H9 (cell line): ENCODE data around the gene EEF2K. TPM values are rescaled to one million over a fixed set of nuclear protein-coding genes. Genes with fewer than 3 reads are reported as not detected.

ENCODE experiments used
- DNase-seq: peaks from one replicate; pipeline ENCODE4 v3.0.0-alpha.2; 2017
- H2AFZ ChIP-seq: one replicate; pipeline ENCODE4 v1.6.1; 2013; ENCODE audit warnings: mild to moderate bottlenecking, low read length, control low read depth, moderate library complexity
- H2AK5ac ChIP-seq: 2 replicates; pipeline ENCODE4 v1.6.1; 2013; ENCODE audit warnings: low read length, control low read depth, mixed read lengths; ENCODE audit not compliant: insufficient read length
- H2BK120ac ChIP-seq: one replicate; pipeline ENCODE4 v1.6.1; 2013; ENCODE audit warnings: low read depth, mild to moderate bottlenecking, low read length, control low read depth, inconsistent platforms; ENCODE audit not compliant: poor library complexity, severe bottlenecking
- H2BK12ac ChIP-seq: 2 replicates; pipeline ENCODE4 v1.6.1; 2013; ENCODE audit warnings: low read length, control low read depth, mixed read lengths, low read depth; ENCODE audit not compliant: insufficient read length
- H2BK15ac ChIP-seq: 2 replicates; pipeline ENCODE4 v1.6.1; 2013; ENCODE audit warnings: low read depth, low read length, control low read depth
- H2BK20ac ChIP-seq: one replicate; pipeline ENCODE4 v1.6.1; 2013; ENCODE audit warnings: low read depth, mild to moderate bottlenecking, low read length, control low read depth, inconsistent platforms; ENCODE audit not compliant: poor library complexity, severe bottlenecking
- H2BK5ac ChIP-seq: 2 replicates; pipeline ENCODE4 v1.6.1; 2013; ENCODE audit warnings: low read length, control low read depth, mixed read lengths; ENCODE audit not compliant: insufficient read length
- H3K14ac ChIP-seq: 2 replicates; pipeline ENCODE4 v1.6.1; 2013; ENCODE audit warnings: low read length, control low read depth; ENCODE audit not compliant: insufficient read depth
- H3K18ac ChIP-seq: 2 replicates; pipeline ENCODE4 v1.6.1; 2013; ENCODE audit warnings: low read depth, mild to moderate bottlenecking, mixed read lengths, low read length, control low read depth; ENCODE audit not compliant: insufficient read length
- H3K23ac ChIP-seq: 2 replicates; pipeline ENCODE4 v1.6.1; 2013; ENCODE audit warnings: low read length, control low read depth, mixed read lengths, low read depth; ENCODE audit not compliant: insufficient read length
- H3K23me2 ChIP-seq: 2 replicates; pipeline ENCODE4 v1.6.1; 2013; ENCODE audit warnings: low read depth, mild to moderate bottlenecking, mixed read lengths, low read length, control low read depth; ENCODE audit not compliant: insufficient read length, poor library complexity, severe bottlenecking
- H3K27ac ChIP-seq: 2 replicates; pipeline ENCODE4 v1.5.1; 2013; ENCODE audit warnings: low read length, control low read depth, mixed read lengths, low read depth; ENCODE audit not compliant: insufficient read length
- H3K27me3 ChIP-seq: 2 replicates; pipeline ENCODE4 v1.6.1; 2013; ENCODE audit warnings: low read length, control low read depth, inconsistent platforms; ENCODE audit not compliant: insufficient read depth
- H3K4ac ChIP-seq: 2 replicates; pipeline ENCODE4 v1.6.1; 2013; ENCODE audit warnings: low read depth, mild to moderate bottlenecking, control low read depth, inconsistent platforms, low read length, moderate library complexity
- H3K4me1 ChIP-seq: 2 replicates; pipeline ENCODE4 v1.6.1; 2013; ENCODE audit warnings: low read length, control low read depth, inconsistent platforms; ENCODE audit not compliant: insufficient read depth
- H3K4me2 ChIP-seq: 2 replicates; pipeline ENCODE4 v1.6.1; 2013; ENCODE audit warnings: low read length, control low read depth, mixed read lengths; ENCODE audit not compliant: insufficient read length, insufficient read depth
- H3K56ac ChIP-seq: 2 replicates; pipeline ENCODE4 v1.6.1; 2013; ENCODE audit warnings: low read depth, mild to moderate bottlenecking, mixed read lengths, low read length, control low read depth; ENCODE audit not compliant: insufficient read length
- H3K79me1 ChIP-seq: 2 replicates; pipeline ENCODE4 v1.6.1; 2013; ENCODE audit warnings: low read depth, mild to moderate bottlenecking, moderate library complexity, low read length, control low read depth, inconsistent platforms; ENCODE audit not compliant: insufficient read depth, poor library complexity, severe bottlenecking
- H3K79me2 ChIP-seq: 2 replicates; pipeline ENCODE4 v1.6.1; 2013; ENCODE audit warnings: low read length, control low read depth, inconsistent platforms; ENCODE audit not compliant: insufficient read depth
- H3K9ac ChIP-seq: 2 replicates; pipeline ENCODE4 v1.6.1; 2013; ENCODE audit warnings: low read length, control low read depth, mixed read lengths; ENCODE audit not compliant: insufficient read length; ENCODE audit errors: extremely low read depth
- H3K9me3 ChIP-seq: one replicate; pipeline ENCODE4 v1.6.1; 2013; ENCODE audit warnings: low read depth, low read length, inconsistent platforms; ENCODE audit not compliant: control insufficient read depth
- H3T11ph ChIP-seq: one replicate; pipeline ENCODE4 v1.6.1; 2013; ENCODE audit warnings: mild to moderate bottlenecking, low read length, control low read depth, inconsistent platforms
- H4K20me1 ChIP-seq: one replicate; pipeline ENCODE4 v1.6.1; 2013; ENCODE audit not compliant: control insufficient read depth, insufficient read length, insufficient read depth
- H4K5ac ChIP-seq: 2 replicates; pipeline ENCODE4 v1.6.1; 2013; ENCODE audit warnings: low read depth, mild to moderate bottlenecking, mixed read lengths, low read length, control low read depth; ENCODE audit not compliant: insufficient read length
- H4K8ac ChIP-seq: replicated peaks from 2 replicates; pipeline ENCODE4 v1.6.1; 2013; ENCODE audit warnings: low read length, control low read depth, mixed read lengths, low read depth; ENCODE audit not compliant: insufficient read length
- H4K91ac ChIP-seq: 2 replicates; pipeline ENCODE4 v1.6.1; 2013; ENCODE audit warnings: low read depth, mild to moderate bottlenecking, moderate library complexity, mixed read lengths, low read length, control low read depth; ENCODE audit not compliant: insufficient read length
- H3K27ac Mint-ChIP-seq, 3 experiments: 2 replicates in 2 of 3; 3 replicates in 1 of 3; pipeline ENCODE4 v1.8.0; 2020 to 2021; ENCODE audit warnings: mixed read lengths in 3 of 3, mild to moderate bottlenecking in 1 of 3, moderate library complexity in 1 of 3
- H3K27me3 Mint-ChIP-seq: 2 replicates; pipeline ENCODE4 v1.8.0; 2021; ENCODE audit warnings: low read depth, mild to moderate bottlenecking, moderate library complexity, mixed read lengths
- H3K36me3 Mint-ChIP-seq, 3 experiments: 2 replicates in 2 of 3; 3 replicates in 1 of 3; pipeline ENCODE4 v1.8.0; 2020 to 2021; ENCODE audit warnings: low read depth in 3 of 3, mixed read lengths in 3 of 3; ENCODE audit not compliant: insufficient read depth in 1 of 3
- H3K4me1 Mint-ChIP-seq, 2 experiments: 2 replicates each; pipeline ENCODE4 v1.8.0; 2020; ENCODE audit warnings: mixed read lengths in 2 of 2
- H3K4me3 Mint-ChIP-seq, 2 experiments: 2 replicates in 1 of 2; 3 replicates in 1 of 2; pipeline ENCODE4 v1.8.0; 2020 to 2021; ENCODE audit warnings: mild to moderate bottlenecking in 2 of 2, mixed read lengths in 2 of 2, moderate library complexity in 1 of 2
- H3K9me3 Mint-ChIP-seq, 2 experiments: 2 replicates in 1 of 2; 3 replicates in 1 of 2; pipeline ENCODE4 v1.8.0; 2020; ENCODE audit warnings: mild to moderate bottlenecking in 2 of 2, mixed read lengths in 2 of 2, moderate library complexity in 1 of 2
- WGBS: extraction: QIAGEN DNeasy Blood & Tissue Kit; methylation state at CpG from one replicate; pipeline ENCODE4 v1.1.7; 2013; ENCODE audit warnings: missing lambda C conversion rate, low lambda C conversion rate, mixed read lengths; ENCODE audit not compliant: insufficient read length; ENCODE audit errors: extremely low coverage; 5-methylcytosine and 5-hydroxymethylcytosine counted together
- total RNA-seq: library from RNA; stranded (reverse); gene quantifications from 2 replicates; pipeline ENCODE4 v1.2.1, GENCODE V29; 2021
- TF ChIP-seq, protein P1 (sequence below): fragments of 200-600 bp; sonication (generic); conservative IDR thresholded peaks from 3 replicates; pipeline ENCODE4 v1.8.0; 2021; ENCODE audit warnings: antibody characterized with exemption, mild to moderate bottlenecking

Gene EEF2K
- total RNA-seq, 1 experiment from 2014 or later, result 20.7 TPM

DNA sequence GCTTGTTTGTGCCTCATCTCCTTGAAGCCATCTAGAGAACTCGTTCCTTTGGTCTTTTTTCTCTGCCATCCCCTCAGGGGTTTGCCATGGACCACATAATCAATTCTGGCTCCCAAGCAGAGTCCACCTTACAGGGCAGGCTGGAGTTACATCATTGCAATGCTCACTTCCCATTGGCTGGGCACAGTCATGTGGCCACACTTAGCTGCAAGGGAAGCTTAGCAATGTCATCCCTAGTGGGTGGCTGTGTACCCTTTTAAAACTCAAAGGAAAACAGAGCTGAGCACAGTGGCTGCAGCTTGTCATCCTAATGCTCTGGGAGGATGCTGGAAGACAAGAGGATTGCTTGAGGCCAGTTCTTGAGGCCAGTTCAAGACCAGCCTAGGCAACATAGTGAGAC, 49.3 kb downstream of the EEF2K start:
- H3K36me3 Mint-ChIP-seq, result peaks cover 65 to 80% (median 73%) of the 10 kb centered on the region in 3 experiments
- WGBS, result no CpG with 5 or more reads among the region's 1 CpG
- TF ChIP-seq, protein P1, sequence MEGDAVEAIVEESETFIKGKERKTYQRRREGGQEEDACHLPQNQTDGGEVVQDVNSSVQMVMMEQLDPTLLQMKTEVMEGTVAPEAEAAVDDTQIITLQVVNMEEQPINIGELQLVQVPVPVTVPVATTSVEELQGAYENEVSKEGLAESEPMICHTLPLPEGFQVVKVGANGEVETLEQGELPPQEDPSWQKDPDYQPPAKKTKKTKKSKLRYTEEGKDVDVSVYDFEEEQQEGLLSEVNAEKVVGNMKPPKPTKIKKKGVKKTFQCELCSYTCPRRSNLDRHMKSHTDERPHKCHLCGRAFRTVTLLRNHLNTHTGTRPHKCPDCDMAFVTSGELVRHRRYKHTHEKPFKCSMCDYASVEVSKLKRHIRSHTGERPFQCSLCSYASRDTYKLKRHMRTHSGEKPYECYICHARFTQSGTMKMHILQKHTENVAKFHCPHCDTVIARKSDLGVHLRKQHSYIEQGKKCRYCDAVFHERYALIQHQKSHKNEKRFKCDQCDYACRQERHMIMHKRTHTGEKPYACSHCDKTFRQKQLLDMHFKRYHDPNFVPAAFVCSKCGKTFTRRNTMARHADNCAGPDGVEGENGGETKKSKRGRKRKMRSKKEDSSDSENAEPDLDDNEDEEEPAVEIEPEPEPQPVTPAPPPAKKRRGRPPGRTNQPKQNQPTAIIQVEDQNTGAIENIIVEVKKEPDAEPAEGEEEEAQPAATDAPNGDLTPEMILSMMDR, result no peak
- Histone ChIP-seq H3K23me2 (no peaks in the 10 kb centered on the region), H2BK12ac (no peak overlapping the region), H2BK5ac (no peak overlapping the region), H4K91ac (no peak overlapping the region), H2AK5ac (no peak overlapping the region), H3K4ac (no peak overlapping the region), H3K14ac (no peak overlapping the region), H3K9ac (no peak overlapping the region), H3K27me3 (no peaks in the 10 kb centered on the region), H2AFZ (no peak overlapping the region), H3K18ac (no peak overlapping the region), H4K5ac (no peak overlapping the region), H3K4me2 (no peak overlapping the region), H4K8ac (no peak overlapping the region), H2BK20ac (no peak overlapping the region), H3K9me3 (no peaks in the 10 kb centered on the region), H3K4me1 (no peaks in the 10 kb centered on the region), H3K56ac (no peak overlapping the region), H3T11ph (no peak overlapping the region), H3K79me1 (no peaks in the 10 kb centered on the region), H4K20me1 (no peaks in the 10 kb centered on the region), H3K27ac (no peak overlapping the region), H3K79me2 (no peaks in the 10 kb centered on the region), H2BK120ac (no peak overlapping the region), H3K23ac (no peak overlapping the region), H2BK15ac (no peak overlapping the region)
- peaks cover 4 to 7% of the 10 kb centered on the region in 2 experiments; a peak in 3 of 5 replicates for H3K9me3 Mint-ChIP-seq
- 0 out of 4 replicates have a peak, but pooled peaks cover 0 to 3% of the 10 kb centered on the region in 2 experiments for H3K4me1 Mint-ChIP-seq
- H3K27ac Mint-ChIP-seq, result no peak overlapping the region
- no peak overlapping the region for H3K4me3 Mint-ChIP-seq
- no peaks in the 10 kb centered on the region for H3K27me3 Mint-ChIP-seq
- no peak for DNase-seq
